ENCODE data around the gene CEP76.
"Not testable (repeated sequence)": the region's sequence is repeated elsewhere in the genome, so short reads cannot be mapped to it uniquely, and the experiment has no call there.

CEP76 gene

DNA sequence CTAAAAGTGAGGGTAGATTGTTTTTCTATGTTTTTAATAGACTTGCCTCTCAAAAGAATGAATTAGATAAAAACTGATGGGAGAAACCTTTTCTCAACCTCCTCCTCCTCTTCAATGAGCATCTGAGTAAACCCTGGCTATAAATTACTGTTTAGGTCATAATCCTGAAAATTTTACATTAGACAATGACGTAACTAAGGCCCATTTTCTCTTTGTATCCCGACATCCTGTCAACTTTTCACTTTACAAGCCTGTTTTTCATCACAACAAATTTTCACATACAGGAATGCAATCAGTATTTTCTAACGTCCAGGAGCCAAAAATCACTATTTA, 46.0 kb downstream of the CEP76 start:
- DNase-seq (ENCODE audit: insufficient read length) (no peak), FAIRE-seq (no peak)
- TF ChIP-seq TAF1 (IDR thresholded peaks at IDR 0.05; ENCODE audit: borderline replicate concordance, low read depth, low read length), result no peak

DNA sequence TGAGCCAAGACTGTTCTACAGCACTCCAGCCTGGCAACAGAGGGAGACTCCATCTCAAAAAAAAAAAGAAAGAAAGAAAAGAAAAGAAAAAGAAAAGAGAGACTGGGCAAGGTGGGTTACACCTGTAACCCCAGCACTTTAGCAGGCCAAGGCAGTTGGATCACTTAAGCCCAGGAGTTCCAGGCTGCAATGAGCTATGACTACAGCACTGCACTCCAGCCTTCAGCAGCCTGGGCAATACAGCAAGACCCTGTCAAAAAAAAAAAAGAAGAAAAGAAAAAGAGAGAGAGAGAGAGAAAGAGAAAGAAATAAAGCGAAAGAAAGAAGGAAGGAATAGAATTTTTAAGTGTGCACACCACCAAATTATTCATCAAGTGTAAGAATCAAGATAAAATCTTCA, 47.6 kb downstream of the CEP76 start:
- DNase-seq (ENCODE audit: insufficient read length), result no peak
- no peak for FAIRE-seq

DNA sequence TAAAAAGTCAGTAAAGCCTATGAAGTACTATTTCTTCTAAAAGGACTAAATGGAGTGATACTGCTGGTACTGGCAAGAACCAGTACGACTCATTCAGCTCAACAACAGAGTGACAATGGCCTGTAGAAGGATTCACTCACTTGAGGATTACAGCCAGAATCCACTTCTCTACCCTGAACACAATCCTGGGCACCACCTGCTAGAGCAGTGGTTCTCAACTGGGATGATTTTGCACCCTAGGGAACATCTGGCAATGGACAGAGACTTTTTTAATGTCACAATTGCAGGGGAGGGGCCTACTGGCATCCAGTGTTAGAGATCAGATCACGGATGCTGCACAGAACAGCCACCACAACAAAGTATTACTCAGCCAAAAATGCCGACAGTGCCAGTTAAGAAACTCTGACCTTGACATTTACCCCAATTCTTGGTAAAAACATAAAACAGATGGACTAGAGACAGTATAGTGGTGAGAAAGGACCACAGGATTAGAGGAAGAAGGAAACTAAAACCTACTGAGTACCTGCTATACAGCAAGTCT, 49.6 kb downstream of the CEP76 start:
- FAIRE-seq (no peak), DNase-seq (ENCODE audit: insufficient read length) (no peak)
- no peak for TF ChIP-seq POLR2AphosphoS5 (IDR thresholded peaks at IDR 0.05; ENCODE audit: low read depth, low read length)
- no peak for TF ChIP-seq POLR2A (IDR thresholded peaks at IDR 0.05; ENCODE audit: low read depth, low read length)
- TF ChIP-seq TAF1 (IDR thresholded peaks at IDR 0.05; ENCODE audit: borderline replicate concordance, low read depth, low read length), result no peak

More for the DNA sequence above, 47.6 kb downstream of the CEP76 start:
- no peak for TF ChIP-seq POLR2AphosphoS5 (IDR thresholded peaks at IDR 0.05; ENCODE audit: low read depth, low read length)
- TF ChIP-seq POLR2A (IDR thresholded peaks at IDR 0.05; ENCODE audit: low read depth, low read length), result no peak
- no peak for TF ChIP-seq TAF1 (IDR thresholded peaks at IDR 0.05; ENCODE audit: borderline replicate concordance, low read depth, low read length)

DNA sequence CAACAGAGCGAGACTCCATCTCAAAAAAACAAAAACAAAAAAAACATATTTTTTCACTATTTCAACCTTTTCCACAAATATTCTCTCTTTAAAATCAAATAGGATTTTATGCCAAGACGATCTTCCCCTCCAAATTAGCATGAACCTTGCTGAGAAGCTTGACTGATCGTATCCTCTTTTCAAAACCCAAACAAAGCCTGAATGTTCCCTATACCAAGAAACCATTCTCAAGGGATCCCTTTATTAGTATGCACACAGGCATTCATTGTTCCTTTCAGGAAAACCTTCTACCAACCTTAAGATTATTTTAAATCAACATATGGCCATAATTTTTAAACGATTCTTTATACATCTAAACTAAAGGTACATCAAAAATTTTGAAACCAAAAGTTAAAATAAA, 50.9 kb downstream of the CEP76 start:
- FAIRE-seq, result no peak
- TF ChIP-seq POLR2AphosphoS5 (IDR thresholded peaks at IDR 0.05; ENCODE audit: low read depth, low read length) (no peak), TAF1 (IDR thresholded peaks at IDR 0.05; ENCODE audit: borderline replicate concordance, low read depth, low read length) (no peak), POLR2A (IDR thresholded peaks at IDR 0.05; ENCODE audit: low read depth, low read length) (no peak)
- DNase-seq (ENCODE audit: insufficient read length), result no peak

DNA sequence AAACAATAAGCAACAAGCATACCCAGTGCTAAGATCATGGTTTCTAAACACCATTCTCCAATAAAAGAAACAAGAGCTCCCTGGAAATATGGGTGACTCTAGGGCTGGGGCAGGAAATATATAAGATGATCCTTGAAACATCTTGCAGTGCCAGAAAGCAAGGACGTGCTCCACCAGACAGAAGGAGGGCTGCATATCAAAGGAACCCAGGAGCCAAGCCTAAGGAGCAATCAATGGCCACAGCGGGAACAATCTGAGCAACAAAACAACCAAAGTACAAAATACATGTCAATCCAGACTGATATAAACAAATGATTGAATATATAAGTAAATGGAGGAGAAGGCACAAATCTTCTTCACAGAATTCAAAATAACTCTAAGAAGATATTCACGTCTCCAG, 54.8 kb downstream of the CEP76 start:
- FAIRE-seq, result no peak
- no peak for TF ChIP-seq POLR2AphosphoS5 (IDR thresholded peaks at IDR 0.05; ENCODE audit: low read depth, low read length)
- DNase-seq (ENCODE audit: insufficient read length), result no peak

DNA sequence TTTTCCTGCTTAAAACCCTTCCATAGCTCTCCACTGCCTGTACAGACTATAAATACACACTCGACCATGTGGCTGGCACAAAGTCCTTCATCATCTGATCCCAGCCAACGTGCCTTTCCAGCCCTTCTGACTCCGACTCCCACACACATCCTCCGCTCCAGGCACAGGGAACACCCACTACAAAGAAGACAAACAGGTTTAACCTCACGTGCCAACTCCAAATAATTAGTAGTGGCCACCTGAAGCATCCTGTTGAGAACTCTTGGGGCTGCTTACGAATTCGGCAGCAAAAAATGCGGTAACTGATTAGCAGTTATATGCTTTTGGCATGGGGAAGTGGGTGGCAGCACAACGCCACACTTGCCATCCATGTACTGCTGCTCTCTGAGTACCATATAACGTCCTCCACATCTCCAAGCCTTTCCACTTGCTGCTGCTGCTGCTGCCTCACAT, 56.7 kb downstream of the CEP76 start:
- FAIRE-seq (no peak), DNase-seq (ENCODE audit: insufficient read length) (no peak)
- TF ChIP-seq TAF1 (IDR thresholded peaks at IDR 0.05; ENCODE audit: borderline replicate concordance, low read depth, low read length) (no peak), POLR2AphosphoS5 (IDR thresholded peaks at IDR 0.05; ENCODE audit: low read depth, low read length) (no peak), POLR2A (IDR thresholded peaks at IDR 0.05; ENCODE audit: low read depth, low read length) (no peak)

DNA sequence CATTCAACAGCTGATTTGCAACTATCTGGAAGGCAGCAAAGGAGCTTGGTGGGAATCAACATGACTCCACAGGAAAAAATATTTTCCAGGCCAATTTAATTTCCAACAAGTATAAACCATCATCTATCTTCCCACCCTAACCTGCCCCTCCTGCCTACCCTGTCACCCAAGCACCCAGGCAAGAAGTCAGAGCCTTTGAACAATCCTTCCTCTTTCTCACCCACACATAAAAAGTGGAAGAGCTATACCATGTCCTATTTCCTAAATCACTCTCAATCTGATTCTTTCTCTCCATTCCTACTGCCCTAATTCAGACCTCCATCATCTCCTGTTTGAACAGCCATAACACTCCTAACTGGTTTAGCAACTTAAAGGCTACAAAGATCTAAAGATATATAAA, 57.3 kb downstream of the CEP76 start:
- TF ChIP-seq POLR2A (IDR thresholded peaks at IDR 0.05; ENCODE audit: low read depth, low read length) (no peak), POLR2AphosphoS5 (IDR thresholded peaks at IDR 0.05; ENCODE audit: low read depth, low read length) (no peak), TAF1 (IDR thresholded peaks at IDR 0.05; ENCODE audit: borderline replicate concordance, low read depth, low read length) (no peak)
- FAIRE-seq (no peak), DNase-seq (ENCODE audit: insufficient read length) (no peak)

DNA sequence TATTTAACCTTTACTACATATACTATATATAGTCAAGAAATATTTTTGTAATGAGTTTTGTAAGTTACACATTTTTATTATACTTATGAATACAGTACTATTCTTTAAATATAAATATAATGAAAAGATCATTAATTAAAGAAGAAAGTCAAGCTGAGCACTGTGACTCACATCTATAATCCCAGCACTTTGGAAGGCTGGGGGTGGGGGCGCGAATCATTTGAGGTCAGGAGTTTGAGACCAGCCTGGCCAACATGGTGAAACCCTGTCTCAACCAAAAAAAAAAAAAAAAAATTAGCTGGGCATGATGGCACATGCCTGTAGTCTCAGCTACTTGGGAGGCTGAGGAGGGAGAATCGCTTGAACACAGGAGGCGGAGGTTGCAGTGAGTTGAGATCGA, 58.8 kb downstream of the CEP76 start:
- FAIRE-seq; DNase-seq (ENCODE audit: insufficient read length): not testable (repeated sequence)

DNA sequence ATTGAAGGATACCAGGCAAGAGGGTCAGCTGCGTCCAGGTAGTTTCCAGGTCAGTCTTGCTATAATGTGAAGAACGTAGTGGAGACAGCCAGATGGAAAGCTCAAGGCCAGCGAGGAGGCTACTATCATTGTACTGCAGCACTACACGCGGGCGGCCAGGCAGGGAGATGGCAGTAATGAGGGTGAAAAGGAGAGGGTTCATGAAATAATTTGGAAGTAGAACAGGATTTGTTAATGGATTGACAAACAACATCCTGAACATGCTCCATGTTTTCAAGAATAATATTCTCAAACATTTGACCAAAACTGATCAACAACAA, 61.7 kb downstream of the CEP76 start:
- DNase-seq (ENCODE audit: insufficient read length), result no peak
- TF ChIP-seq POLR2A (IDR thresholded peaks at IDR 0.05; ENCODE audit: low read depth, low read length) (no peak), TAF1 (IDR thresholded peaks at IDR 0.05; ENCODE audit: borderline replicate concordance, low read depth, low read length) (no peak), POLR2AphosphoS5 (IDR thresholded peaks at IDR 0.05; ENCODE audit: low read depth, low read length) (no peak)
- FAIRE-seq, result no peak

DNA sequence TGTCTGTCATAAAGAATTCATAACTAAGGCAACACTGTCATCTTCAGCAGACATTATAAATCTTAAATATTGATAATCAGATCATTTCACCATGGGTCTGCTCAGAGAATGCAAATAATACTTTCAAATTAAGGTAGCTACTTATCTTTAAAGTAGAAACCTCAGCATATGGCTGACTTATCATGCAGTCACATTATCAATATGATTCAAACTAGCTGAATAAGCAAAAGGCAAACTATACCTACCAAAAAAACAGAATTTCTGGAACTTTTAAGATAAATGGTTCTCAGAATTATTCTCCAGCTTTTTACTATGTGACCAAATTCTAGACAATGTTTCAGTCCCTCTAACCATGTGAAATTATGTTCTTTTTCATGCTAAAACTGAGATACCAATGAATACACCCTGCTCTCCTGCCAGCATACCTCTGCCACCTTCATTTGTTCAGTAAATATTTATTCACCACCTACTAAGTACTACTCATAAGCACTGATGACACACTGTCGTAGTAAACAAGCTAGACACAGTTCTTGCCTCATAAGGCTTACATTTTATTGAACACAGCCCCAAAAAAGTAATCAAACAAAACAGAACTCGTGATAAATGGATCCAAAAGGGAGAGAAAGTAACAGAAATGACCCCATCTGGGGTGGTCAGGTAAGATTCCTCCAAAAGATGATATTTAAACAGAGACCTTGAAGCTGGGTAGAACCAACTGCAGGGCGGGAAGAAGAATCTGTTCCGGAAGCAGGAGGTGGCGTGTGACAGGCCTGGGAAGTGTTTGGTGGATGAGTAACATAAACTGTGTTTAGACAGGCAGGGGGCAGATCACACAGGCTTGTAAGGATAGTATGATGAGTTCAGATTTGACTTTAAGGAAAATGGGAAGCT, 62.3 kb downstream of the CEP76 start:
- FAIRE-seq (no peak), DNase-seq (ENCODE audit: insufficient read length) (no peak)
- TF ChIP-seq POLR2AphosphoS5 (IDR thresholded peaks at IDR 0.05; ENCODE audit: low read depth, low read length) (no peak), TAF1 (IDR thresholded peaks at IDR 0.05; ENCODE audit: borderline replicate concordance, low read depth, low read length) (no peak)

DNA sequence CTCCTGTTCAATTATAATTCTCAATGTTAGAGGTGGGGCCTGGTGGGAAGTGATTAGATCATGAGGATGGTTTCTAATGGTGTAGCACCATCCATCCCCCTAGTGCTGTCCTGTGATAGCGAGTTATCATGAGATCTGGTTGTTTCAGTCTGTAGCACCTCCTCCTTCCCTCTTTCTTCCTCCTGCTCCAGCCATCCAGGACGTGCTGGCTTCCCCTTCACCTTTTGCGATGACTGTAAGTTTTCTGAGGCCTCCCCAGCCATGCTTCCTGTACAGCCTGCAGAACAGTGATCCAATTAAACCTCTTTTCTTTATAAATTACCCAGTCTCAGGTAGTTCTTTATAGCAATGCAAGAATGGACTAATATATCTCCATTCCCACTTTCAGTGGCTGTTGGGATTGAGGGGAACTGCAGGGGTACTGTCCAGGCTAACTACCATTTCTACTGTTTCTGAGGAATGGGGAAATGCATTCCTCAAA, 63.8 kb downstream of the CEP76 start:
- FAIRE-seq, result no peak

DNA sequence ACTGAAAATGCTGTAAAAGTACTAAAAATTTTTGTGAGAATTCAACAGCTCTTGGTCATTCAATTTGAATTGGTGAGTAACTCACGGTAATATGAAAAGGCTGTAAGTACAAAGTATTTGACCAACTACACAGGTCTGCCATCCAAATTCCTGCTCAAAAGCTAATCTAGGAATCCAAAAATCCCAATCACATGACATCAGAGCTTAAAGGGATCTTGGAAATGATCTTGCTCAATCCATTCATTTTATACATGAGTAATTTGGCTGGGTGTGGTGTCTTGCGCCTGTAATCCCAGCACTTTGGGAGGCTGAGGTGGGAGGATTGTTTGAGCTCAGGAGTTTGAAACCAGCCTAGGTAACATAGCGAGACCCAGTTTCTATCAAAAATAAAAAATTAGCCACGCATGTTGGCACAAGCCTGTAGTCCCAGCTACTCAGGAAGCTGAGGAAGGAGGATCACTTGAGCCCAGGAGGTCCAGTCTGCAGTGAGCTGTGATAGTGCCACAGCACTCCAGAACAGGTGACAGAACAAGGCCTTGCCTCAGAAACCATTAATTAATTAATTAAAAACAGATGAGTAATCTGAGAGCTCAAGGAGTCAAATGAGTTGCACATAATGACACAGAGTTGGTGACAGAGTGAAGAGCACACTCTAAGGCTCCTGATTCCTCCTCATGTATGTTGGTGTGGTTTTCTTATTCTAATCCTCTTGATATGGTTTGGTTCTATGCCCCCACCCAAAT, 64.5 kb downstream of the CEP76 start:
- TF ChIP-seq TAF1 (IDR thresholded peaks at IDR 0.05; ENCODE audit: borderline replicate concordance, low read depth, low read length), result no peak
- no peak for TF ChIP-seq POLR2AphosphoS5 (IDR thresholded peaks at IDR 0.05; ENCODE audit: low read depth, low read length)
- no peak for TF ChIP-seq POLR2A (IDR thresholded peaks at IDR 0.05; ENCODE audit: low read depth, low read length)
- DNase-seq (ENCODE audit: insufficient read length), result no peak
- FAIRE-seq, result no peak

More for the DNA sequence above, 63.8 kb downstream of the CEP76 start:
- TF ChIP-seq TAF1 (IDR thresholded peaks at IDR 0.05; ENCODE audit: borderline replicate concordance, low read depth, low read length), result no peak
- DNase-seq (ENCODE audit: insufficient read length), result no peak

Measured in GM12892 (cell line).